Upper lobe of left lung (tissue), 4 donors: ENCODE data around the gene STX1B.

Experiments used
- POLR2A ChIP-seq, 4 donors: fragments of 450-650 bp; IDR thresholded peaks; one replicate each; pipeline ENCODE4 v1.5.1; 2016 to 2017; ENCODE audit warnings: antibody characterized with exemption in 4 of 4, mild to moderate bottlenecking in 2 of 4
- POLR2AphosphoS5 ChIP-seq, 2 donors: sonication (generic); formaldehyde crosslinking; IDR thresholded peaks; one replicate each; pipeline ENCODE4 v1.5.1; 2017; ENCODE audit warnings: antibody characterized with exemption in 2 of 2
- TF ChIP-seq, protein P1 (sequence below), 6 experiments: fragments of 450-650 bp in 4 of 6; fragments of 200-600 bp in 2 of 6; sonication (generic) in 2 of 6; IDR thresholded peaks; one replicate each; pipeline ENCODE4 v1.5.1; 2016 to 2019; ENCODE audit warnings: antibody characterized with exemption in 6 of 6

- TF ChIP-seq, protein P1, sequence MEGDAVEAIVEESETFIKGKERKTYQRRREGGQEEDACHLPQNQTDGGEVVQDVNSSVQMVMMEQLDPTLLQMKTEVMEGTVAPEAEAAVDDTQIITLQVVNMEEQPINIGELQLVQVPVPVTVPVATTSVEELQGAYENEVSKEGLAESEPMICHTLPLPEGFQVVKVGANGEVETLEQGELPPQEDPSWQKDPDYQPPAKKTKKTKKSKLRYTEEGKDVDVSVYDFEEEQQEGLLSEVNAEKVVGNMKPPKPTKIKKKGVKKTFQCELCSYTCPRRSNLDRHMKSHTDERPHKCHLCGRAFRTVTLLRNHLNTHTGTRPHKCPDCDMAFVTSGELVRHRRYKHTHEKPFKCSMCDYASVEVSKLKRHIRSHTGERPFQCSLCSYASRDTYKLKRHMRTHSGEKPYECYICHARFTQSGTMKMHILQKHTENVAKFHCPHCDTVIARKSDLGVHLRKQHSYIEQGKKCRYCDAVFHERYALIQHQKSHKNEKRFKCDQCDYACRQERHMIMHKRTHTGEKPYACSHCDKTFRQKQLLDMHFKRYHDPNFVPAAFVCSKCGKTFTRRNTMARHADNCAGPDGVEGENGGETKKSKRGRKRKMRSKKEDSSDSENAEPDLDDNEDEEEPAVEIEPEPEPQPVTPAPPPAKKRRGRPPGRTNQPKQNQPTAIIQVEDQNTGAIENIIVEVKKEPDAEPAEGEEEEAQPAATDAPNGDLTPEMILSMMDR (IDR thresholded peaks at IDR 0.05), result no peak
- TF ChIP-seq POLR2AphosphoS5 (IDR thresholded peaks at IDR 0.05), result no peak
- no peak for TF ChIP-seq POLR2A (IDR thresholded peaks at IDR 0.05)
Measured at GRCh38 chr16:30980434-30980833, 30.0 kb downstream of the STX1B start.
